ENCODE measurements around the gene DNAJC1.
"Not testable (repeated sequence)": the region's sequence is repeated elsewhere in the genome, so short reads cannot be mapped to it uniquely, and the experiment has no call there.

DNAJC1 gene

DNA sequence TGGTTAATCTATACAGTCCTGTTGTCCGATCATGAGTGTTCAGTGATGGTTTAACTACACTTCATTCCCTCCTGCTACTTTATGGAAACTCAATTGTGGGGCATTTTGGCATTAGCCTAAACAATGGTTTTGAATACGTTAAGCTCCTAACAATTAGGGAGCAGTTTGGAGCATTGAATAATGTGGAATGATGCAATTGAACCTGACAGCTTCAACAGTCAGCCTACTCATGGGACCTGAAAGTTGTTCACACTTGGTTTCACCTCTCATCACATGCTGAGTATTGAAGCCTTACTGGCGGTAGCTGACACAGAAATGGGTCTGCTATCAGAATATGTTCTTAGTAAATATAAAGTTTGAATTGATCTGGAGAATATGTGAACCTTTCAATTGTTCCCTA lies 283.4 kb downstream of the DNAJC1 start:
- no peak for DNase-seq

GRCh38 chr10:21719502-21719901 lies 284.0 kb downstream of the DNAJC1 start:
- DNase-seq: no peak

DNA sequence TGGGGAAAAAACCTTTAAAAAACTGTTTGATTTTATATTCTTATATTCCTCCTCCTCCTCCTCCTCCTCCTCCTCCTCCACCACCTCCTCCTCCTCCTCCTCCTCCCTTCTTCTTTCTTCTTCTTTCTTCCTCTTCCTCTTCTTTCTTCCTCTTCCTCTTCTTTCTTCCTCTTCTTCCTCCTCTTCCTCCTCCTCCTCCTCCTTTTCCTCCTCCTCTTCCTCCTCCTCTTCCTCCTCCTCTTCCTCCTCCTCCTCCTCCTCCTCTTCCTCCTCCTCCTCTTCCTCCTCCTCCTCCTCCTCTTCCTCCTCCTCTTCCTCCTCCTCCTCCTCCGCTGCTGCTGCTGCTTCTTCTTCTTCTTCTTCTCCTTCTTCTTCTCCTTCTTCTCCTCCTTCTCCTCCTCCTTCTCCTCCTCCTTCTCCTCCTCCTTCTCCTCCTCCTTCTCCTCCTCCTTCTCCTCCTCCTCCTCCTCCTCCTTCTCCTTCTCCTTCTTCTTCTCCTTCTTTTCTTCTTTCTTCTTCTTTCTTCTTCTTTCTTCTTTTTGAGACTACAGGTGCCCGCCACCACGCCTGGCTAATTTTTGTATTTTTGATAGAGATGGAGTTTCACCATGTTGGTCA lies 286.0 kb downstream of the DNAJC1 start:
- not testable (repeated sequence) for DNase-seq

DNA sequence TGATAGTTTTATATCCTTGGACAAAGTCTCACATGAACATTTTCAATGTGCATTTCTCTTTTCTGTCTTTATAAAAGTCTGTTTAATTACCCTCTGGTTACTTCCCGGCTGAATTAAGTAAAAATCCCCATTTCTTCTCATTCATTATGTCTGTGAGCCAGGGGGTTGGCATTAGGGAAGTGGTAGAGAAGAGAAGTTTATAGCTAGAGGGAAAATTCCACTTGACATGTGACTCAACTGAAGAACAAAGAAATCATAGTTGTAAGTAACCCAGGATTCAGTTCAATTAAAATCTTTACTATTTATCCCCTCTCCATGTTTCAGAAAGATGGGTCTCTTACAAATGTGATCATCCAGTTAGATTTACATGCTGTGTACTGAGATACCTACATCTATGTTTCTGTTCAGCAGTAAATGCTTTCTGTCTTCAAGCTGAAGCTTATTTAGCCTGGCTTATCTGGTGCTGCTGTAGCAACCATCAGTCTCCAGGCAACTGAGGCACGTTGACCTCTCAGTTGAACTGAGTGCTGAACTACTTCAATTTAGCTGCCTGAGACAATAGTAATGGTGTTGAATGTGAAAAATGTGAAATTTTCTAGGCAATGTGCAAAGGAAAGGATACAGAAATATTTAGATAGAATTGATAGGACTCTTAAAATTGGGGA lies 287.9 kb downstream of the DNAJC1 start:
- DNase-seq: no peak

GRCh38 chr10:21712975-21713374 lies 290.6 kb downstream of the DNAJC1 start:
- DNase-seq: no peak

- no peak for DNase-seq
Measured at GRCh38 chr10:21707498-21707897, 296.0 kb downstream of the DNAJC1 start.

Measured in NCI-H2029 (cell line).